ENCODE data around the gene OR7D4.
"Not testable (repeated sequence)": the region's sequence is repeated elsewhere in the genome, so short reads cannot be mapped to it uniquely, and the experiment has no call there.

Gene OR7D4

GRCh38 chr19:9205501-9206113, 13.8 kb downstream of the OR7D4 start:
- Histone ChIP-seq H3K9me3 (ENCODE audit: insufficient read depth, low read length) (no peaks in the 10 kb centered on the region), H4K20me1 (ENCODE audit: low read depth, low read length) (no peaks in the 10 kb centered on the region), H3K27ac (ENCODE audit: low read depth, low read length) (no peak overlapping the region), H3K79me2 (ENCODE audit: insufficient read depth, low read length) (no peaks in the 10 kb centered on the region), H2AFZ (ENCODE audit: low read depth, low read length, severe bottlenecking) (no peak overlapping the region), H3K4me3 (ENCODE audit: insufficient read depth, low read length, poor library complexity, severe bottlenecking) (no peak overlapping the region), H3K4me2 (ENCODE audit: low read depth, low read length, poor library complexity, severe bottlenecking) (no peak overlapping the region), H3K9ac (ENCODE audit: low read length) (no peak overlapping the region), H3K9me2 (replicated peaks; ENCODE audit: insufficient read depth, low read length) (no peaks in the 10 kb centered on the region), H3K36me3 (ENCODE audit: low read length) (no peaks in the 10 kb centered on the region), H3K27me3 (ENCODE audit: low read length) (no peaks in the 10 kb centered on the region), H3F3A (ENCODE audit: insufficient read depth) (no peaks in the 10 kb centered on the region)
- TF ChIP-seq, protein P1, sequence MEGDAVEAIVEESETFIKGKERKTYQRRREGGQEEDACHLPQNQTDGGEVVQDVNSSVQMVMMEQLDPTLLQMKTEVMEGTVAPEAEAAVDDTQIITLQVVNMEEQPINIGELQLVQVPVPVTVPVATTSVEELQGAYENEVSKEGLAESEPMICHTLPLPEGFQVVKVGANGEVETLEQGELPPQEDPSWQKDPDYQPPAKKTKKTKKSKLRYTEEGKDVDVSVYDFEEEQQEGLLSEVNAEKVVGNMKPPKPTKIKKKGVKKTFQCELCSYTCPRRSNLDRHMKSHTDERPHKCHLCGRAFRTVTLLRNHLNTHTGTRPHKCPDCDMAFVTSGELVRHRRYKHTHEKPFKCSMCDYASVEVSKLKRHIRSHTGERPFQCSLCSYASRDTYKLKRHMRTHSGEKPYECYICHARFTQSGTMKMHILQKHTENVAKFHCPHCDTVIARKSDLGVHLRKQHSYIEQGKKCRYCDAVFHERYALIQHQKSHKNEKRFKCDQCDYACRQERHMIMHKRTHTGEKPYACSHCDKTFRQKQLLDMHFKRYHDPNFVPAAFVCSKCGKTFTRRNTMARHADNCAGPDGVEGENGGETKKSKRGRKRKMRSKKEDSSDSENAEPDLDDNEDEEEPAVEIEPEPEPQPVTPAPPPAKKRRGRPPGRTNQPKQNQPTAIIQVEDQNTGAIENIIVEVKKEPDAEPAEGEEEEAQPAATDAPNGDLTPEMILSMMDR (IDR thresholded peaks at IDR 0.05; ENCODE audit: insufficient read depth, low read length, poor library complexity, severe bottlenecking): peak; percentile 67
- no peak for TF ChIP-seq EZH2phosphoT487 (conservative IDR thresholded peaks at IDR 0.05; ENCODE audit: low read length)

DNA sequence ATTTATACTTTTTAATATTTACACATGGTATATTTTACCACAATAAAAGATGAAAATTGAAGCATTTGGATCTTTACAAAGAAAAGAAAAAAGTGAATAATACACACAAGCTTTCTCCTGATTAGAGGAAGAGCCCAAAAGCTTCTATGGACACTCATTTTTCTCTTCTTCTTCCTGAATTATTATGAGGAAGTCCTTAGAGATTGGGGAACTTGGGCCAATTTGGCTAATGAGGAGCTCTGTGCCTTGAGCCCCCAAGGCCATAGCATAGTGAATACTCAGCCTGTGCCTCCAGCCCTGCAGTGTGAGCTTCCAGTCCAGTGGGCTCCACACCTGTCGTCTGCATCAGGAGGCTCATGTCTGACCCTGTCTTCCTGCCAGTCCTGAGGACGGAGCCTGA, 21.3 kb downstream of the OR7D4 start:
- H3K9ac ChIP-seq (ENCODE audit: low read length); H3K4me2 ChIP-seq (ENCODE audit: low read depth, low read length, poor library complexity, severe bottlenecking); H3K27me3 ChIP-seq (ENCODE audit: low read length); H3K79me2 ChIP-seq (ENCODE audit: insufficient read depth, low read length); H3F3A ChIP-seq (ENCODE audit: insufficient read depth); H3K27ac ChIP-seq (ENCODE audit: low read depth, low read length); H4K20me1 ChIP-seq (ENCODE audit: low read depth, low read length); H3K36me3 ChIP-seq (ENCODE audit: low read length); H2AFZ ChIP-seq (ENCODE audit: low read depth, low read length, severe bottlenecking); H3K9me3 ChIP-seq (ENCODE audit: insufficient read depth, low read length); H3K9me2 ChIP-seq (replicated peaks; ENCODE audit: insufficient read depth, low read length); H3K4me3 ChIP-seq (ENCODE audit: insufficient read depth, low read length, poor library complexity, severe bottlenecking): not testable (repeated sequence)

DNA sequence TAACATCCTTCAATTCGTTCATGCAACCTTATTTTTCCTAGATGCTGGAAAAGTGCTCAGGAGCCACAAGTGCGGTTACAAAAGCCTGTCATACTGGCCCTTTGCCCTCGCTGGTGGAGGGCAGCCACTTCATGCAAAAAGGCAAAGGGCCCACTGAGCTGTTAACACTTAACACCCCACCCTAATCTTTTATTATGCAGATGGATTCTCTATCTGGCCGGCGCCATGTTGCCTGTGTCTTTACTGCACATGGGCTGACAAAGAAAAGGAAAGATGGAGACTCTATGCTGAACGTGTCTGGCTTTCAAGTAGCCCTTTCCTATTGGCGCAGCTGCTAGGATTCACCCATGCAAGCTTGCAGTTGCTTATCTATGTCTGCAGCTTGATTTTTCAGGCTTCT, 29.9 kb downstream of the OR7D4 start:
- no peaks in the 10 kb centered on the region for H3K36me3 ChIP-seq (ENCODE audit: low read length)
- no peak overlapping the region for H3K4me3 ChIP-seq (ENCODE audit: insufficient read depth, low read length, poor library complexity, severe bottlenecking)
- no peak overlapping the region for H3K9ac ChIP-seq (ENCODE audit: low read length)
- H3K27me3 ChIP-seq (ENCODE audit: low read length): no peaks in the 10 kb centered on the region
- H3K79me2 ChIP-seq (ENCODE audit: insufficient read depth, low read length): no peaks in the 10 kb centered on the region
- no peaks in the 10 kb centered on the region for H3F3A ChIP-seq (ENCODE audit: insufficient read depth)
- no peak overlapping the region for H3K4me2 ChIP-seq (ENCODE audit: low read depth, low read length, poor library complexity, severe bottlenecking)
- H4K20me1 ChIP-seq (ENCODE audit: low read depth, low read length): no peaks in the 10 kb centered on the region
- H3K27ac ChIP-seq (ENCODE audit: low read depth, low read length): no peak overlapping the region
- no peaks in the 10 kb centered on the region for H3K9me2 ChIP-seq (replicated peaks; ENCODE audit: insufficient read depth, low read length)
- TF ChIP-seq, protein P1 (IDR thresholded peaks at IDR 0.05; ENCODE audit: insufficient read depth, low read length, poor library complexity, severe bottlenecking): no peak
- TF ChIP-seq EZH2phosphoT487 (conservative IDR thresholded peaks at IDR 0.05; ENCODE audit: low read length): no peak
- no peaks in the 10 kb centered on the region for H3K9me3 ChIP-seq (ENCODE audit: insufficient read depth, low read length)
- no peak overlapping the region for H2AFZ ChIP-seq (ENCODE audit: low read depth, low read length, severe bottlenecking)

DNA sequence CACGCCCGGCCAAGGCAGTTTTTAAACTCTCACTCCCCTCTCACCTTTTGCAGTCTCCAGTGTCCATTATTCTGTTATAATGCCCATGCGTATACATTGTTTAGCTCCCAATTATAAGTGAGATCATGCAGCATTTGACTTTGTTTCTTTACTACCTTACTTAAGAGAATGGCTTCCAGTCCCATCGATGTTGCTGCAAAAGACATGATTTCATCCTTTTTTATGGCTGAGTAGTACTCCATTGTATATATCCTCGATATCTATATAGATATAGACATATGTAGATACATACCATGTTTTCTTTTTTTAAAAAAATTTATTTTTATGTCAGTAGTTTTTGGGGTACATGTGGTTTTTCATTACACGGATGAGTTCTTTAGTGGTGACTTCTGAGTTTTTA, 32.2 kb downstream of the OR7D4 start:
- Histone ChIP-seq H3K79me2 (ENCODE audit: insufficient read depth, low read length) (no peaks in the 10 kb centered on the region), H4K20me1 (ENCODE audit: low read depth, low read length) (no peaks in the 10 kb centered on the region), H3K4me2 (ENCODE audit: low read depth, low read length, poor library complexity, severe bottlenecking) (no peak overlapping the region), H3K27ac (ENCODE audit: low read depth, low read length) (no peak overlapping the region), H3K9me3 (ENCODE audit: insufficient read depth, low read length) (no peaks in the 10 kb centered on the region), H3K9ac (ENCODE audit: low read length) (no peak overlapping the region), H3F3A (ENCODE audit: insufficient read depth) (no peaks in the 10 kb centered on the region), H2AFZ (ENCODE audit: low read depth, low read length, severe bottlenecking) (no peak overlapping the region), H3K4me3 (ENCODE audit: insufficient read depth, low read length, poor library complexity, severe bottlenecking) (no peak overlapping the region), H3K27me3 (ENCODE audit: low read length) (no peaks in the 10 kb centered on the region), H3K9me2 (replicated peaks; ENCODE audit: insufficient read depth, low read length) (no peaks in the 10 kb centered on the region), H3K36me3 (ENCODE audit: low read length) (no peaks in the 10 kb centered on the region)
- TF ChIP-seq EZH2phosphoT487 (conservative IDR thresholded peaks at IDR 0.05; ENCODE audit: low read length): no peak
- TF ChIP-seq, protein P1 (IDR thresholded peaks at IDR 0.05; ENCODE audit: insufficient read depth, low read length, poor library complexity, severe bottlenecking): no peak
